Left ventricle myocardium inferior (tissue), 1 donor: ENCODE data around the gene MOB1B. TPM values are rescaled to one million over a fixed set of nuclear protein-coding genes. Genes with fewer than 3 reads are reported as not detected.

ENCODE experiments used
- DNase-seq: peaks from one replicate; pipeline ENCODE4 v3.0.0-alpha.2; 2020
- H3K27ac ChIP-seq: fragments of 200-600 bp; replicated peaks from 2 replicates; pipeline ENCODE4 v1.8.0; 2021
- H3K27me3 ChIP-seq: fragments of 200-600 bp; 2 replicates; pipeline ENCODE4 v1.8.0; 2021; ENCODE audit warnings: low read depth
- H3K36me3 ChIP-seq: fragments of 200-600 bp; 2 replicates; pipeline ENCODE4 v1.8.0; 2021
- H3K4me1 ChIP-seq: fragments of 200-600 bp; 2 replicates; pipeline ENCODE4 v1.8.0; 2021
- H3K4me3 ChIP-seq: fragments of 200-600 bp; 2 replicates; pipeline ENCODE4 v1.8.0; 2021; ENCODE audit warnings: mild to moderate bottlenecking, moderate library complexity
- H3K9me3 ChIP-seq: fragments of 200-600 bp; replicated peaks from 2 replicates; pipeline ENCODE4 v1.8.0; 2021
- CTCF ChIP-seq: fragments of 200-600 bp; IDR thresholded peaks from 2 replicates; pipeline ENCODE4 v1.8.0; 2021; ENCODE audit warnings: antibody characterized with exemption, mild to moderate bottlenecking, borderline replicate concordance
- intact Hi-C: fragments of 100-400 bp; cut with micrococcal nuclease; formaldehyde crosslinking; loops from one replicate; pipeline ENCODE4 v1.11.0; 2022
- total RNA-seq: library from RNA; stranded (reverse); fragmentation: NEBNext Ultra II Directional; extraction: Animal tissue kit (Norgen Biotek cat#: 25700); gene quantifications from one replicate; pipeline ENCODE4 v1.2.1, GENCODE V29; 2021
- donor health status: DM: no; HTN: yes; CAD: no; lungs with severe emphysema.

The MOB1B gene
- total RNA-seq, 1 donor from 2014 or later = 18.3 TPM

- peaks cover 4% of the 10 kb centered on the region for H3K36me3 ChIP-seq
- no peaks in the 10 kb centered on the region for H3K9me3 ChIP-seq
- no peak overlapping the region for H3K27ac ChIP-seq
- H3K4me1 ChIP-seq = peaks cover 23% of the 10 kb centered on the region
- H3K4me3 ChIP-seq = no peak overlapping the region
- no peak for DNase-seq
- TF ChIP-seq CTCF = no peak
- intact Hi-C loops = no loop called here
- no peaks in the 10 kb centered on the region for H3K27me3 ChIP-seq
Measured at GRCh38 chr4:70925899-70926635, 23.9 kb downstream of the MOB1B start.

- no peak for DNase-seq
- Histone ChIP-seq H3K4me3 (no peak overlapping the region), H3K9me3 (no peaks in the 10 kb centered on the region), H3K27me3 (no peaks in the 10 kb centered on the region), H3K27ac (no peak overlapping the region), H3K4me1 (peaks cover 13% of the 10 kb centered on the region), H3K36me3 (peaks cover 4% of the 10 kb centered on the region)
- no peak for TF ChIP-seq CTCF
- intact Hi-C loops = no loop called here
Measured at GRCh38 chr4:70927502-70928137, 25.5 kb downstream of the MOB1B start.

GRCh38 chr4:70930530-70931256 is 28.5 kb downstream of the MOB1B start:
- no peak for TF ChIP-seq CTCF
- DNase-seq = no peak
- intact Hi-C loops = no loop called here
- Histone ChIP-seq H3K4me3 (no peak overlapping the region), H3K9me3 (peaks cover 4% of the 10 kb centered on the region), H3K27ac (no peak overlapping the region), H3K27me3 (no peaks in the 10 kb centered on the region), H3K36me3 (peaks cover 4% of the 10 kb centered on the region), H3K4me1 (peaks cover 13% of the 10 kb centered on the region)

GRCh38 chr4:70931347-70931746 is 29.2 kb downstream of the MOB1B start:
- Histone ChIP-seq H3K4me1 (peaks cover 13% of the 10 kb centered on the region), H3K36me3 (peaks cover 4% of the 10 kb centered on the region), H3K4me3 (no peak overlapping the region), H3K27me3 (no peaks in the 10 kb centered on the region), H3K9me3 (peaks cover 4% of the 10 kb centered on the region), H3K27ac (no peak overlapping the region)
- no peak for DNase-seq
- no peak for TF ChIP-seq CTCF
- intact Hi-C loops = no loop called here

GRCh38 chr4:70932984-70933383 is 30.8 kb downstream of the MOB1B start:
- no peak for TF ChIP-seq CTCF
- Histone ChIP-seq H3K9me3 (peaks cover 4% of the 10 kb centered on the region), H3K27ac (no peak overlapping the region), H3K27me3 (no peaks in the 10 kb centered on the region), H3K36me3 (peaks cover 4% of the 10 kb centered on the region), H3K4me3 (no peak overlapping the region), H3K4me1 (peaks cover 6% of the 10 kb centered on the region)
- intact Hi-C loops = no loop called here
- DNase-seq = no peak
